Measurements from ENCODE around the gene IGFBP1. TPM values are rescaled to one million over a fixed set of nuclear protein-coding genes. Genes with fewer than 3 reads are reported as not detected.

The IGFBP1 gene
- polyA plus RNA-seq, 1 donor from 2014 or later: not detected

- no peak for TF ChIP-seq REST (IDR thresholded peaks at IDR 0.05; ENCODE audit: borderline replicate concordance)
- no peak for TF ChIP-seq SMC3 (conservative IDR thresholded peaks at IDR 0.05; ENCODE audit: poor library complexity)
Measured at GRCh38 chr7:45927721-45928120, 39.4 kb downstream of the IGFBP1 start (continued).

- Histone ChIP-seq H3K4me3 (ENCODE audit: low read length) (no peak overlapping the region), H3K27me3 (ENCODE audit: insufficient read depth, low read depth, low read length) (no peaks in the 10 kb centered on the region), H3K79me2 (replicated peaks; ENCODE audit: insufficient read depth, low read length) (no peaks in the 10 kb centered on the region), H3K9me3 (ENCODE audit: low read length) (no peaks in the 10 kb centered on the region), H3K36me3 (ENCODE audit: insufficient read depth, low read length) (no peaks in the 10 kb centered on the region), H3K27ac (ENCODE audit: low read length) (no peak overlapping the region), H2AFZ (ENCODE audit: low read depth, low read length) (no peak overlapping the region), H3F3A (ENCODE audit: insufficient read depth, low read length, poor library complexity, severe bottlenecking) (no peaks in the 10 kb centered on the region), H4K20me1 (ENCODE audit: insufficient read depth) (no peaks in the 10 kb centered on the region), H3K9ac (ENCODE audit: low read length) (no peak overlapping the region), H3K9me2 (ENCODE audit: insufficient read depth, low read length) (no peaks in the 10 kb centered on the region), H3K4me2 (ENCODE audit: low read length) (no peak overlapping the region)
- TF ChIP-seq POLR2AphosphoS5 (IDR thresholded peaks at IDR 0.05): no peak
Measured at GRCh38 chr7:45930967-45931366, 42.7 kb downstream of the IGFBP1 start.

- no peak overlapping the region for H3K27ac ChIP-seq (ENCODE audit: low read length)
- H3K9ac ChIP-seq (ENCODE audit: low read length): no peak overlapping the region
- no peaks in the 10 kb centered on the region for H3K9me3 ChIP-seq (ENCODE audit: low read length)
- H3K9me2 ChIP-seq (ENCODE audit: insufficient read depth, low read length): no peaks in the 10 kb centered on the region
- H3K4me3 ChIP-seq (ENCODE audit: low read length): no peak overlapping the region
- no peaks in the 10 kb centered on the region for H3K27me3 ChIP-seq (ENCODE audit: insufficient read depth, low read depth, low read length)
- H3K79me2 ChIP-seq (replicated peaks; ENCODE audit: insufficient read depth, low read length): no peaks in the 10 kb centered on the region
- H3K36me3 ChIP-seq (ENCODE audit: insufficient read depth, low read length): no peaks in the 10 kb centered on the region
- H3F3A ChIP-seq (ENCODE audit: insufficient read depth, low read length, poor library complexity, severe bottlenecking): no peaks in the 10 kb centered on the region
- TF ChIP-seq MXI1 (conservative IDR thresholded peaks at IDR 0.05; ENCODE audit: poor library complexity, severe bottlenecking): no peak
- no peak for TF ChIP-seq REST (IDR thresholded peaks at IDR 0.05; ENCODE audit: borderline replicate concordance)
- TF ChIP-seq SMC3 (conservative IDR thresholded peaks at IDR 0.05; ENCODE audit: poor library complexity): no peak
- TF ChIP-seq EZH2 (IDR thresholded peaks at IDR 0.05; ENCODE audit: borderline replicate concordance, insufficient read depth, low read length, poor library complexity, severe bottlenecking): no peak
- TF ChIP-seq TAF1 (IDR thresholded peaks at IDR 0.05; ENCODE audit: low read depth): no peak
- no peak for TF ChIP-seq EP300 (conservative IDR thresholded peaks at IDR 0.05; ENCODE audit: poor library complexity, severe bottlenecking)
- TF ChIP-seq RAD21 (conservative IDR thresholded peaks at IDR 0.05): no peak
- no peak for TF ChIP-seq CTCF (IDR thresholded peaks at IDR 0.05; ENCODE audit: poor library complexity, severe bottlenecking)
- TF ChIP-seq POLR2AphosphoS5 (IDR thresholded peaks at IDR 0.05): no peak
- no peak overlapping the region for H2AFZ ChIP-seq (ENCODE audit: low read depth, low read length)
- no peak overlapping the region for H3K4me2 ChIP-seq (ENCODE audit: low read length)
- no peaks in the 10 kb centered on the region for H4K20me1 ChIP-seq (ENCODE audit: insufficient read depth)
Measured at GRCh38 chr7:45937301-45937700, 49.0 kb downstream of the IGFBP1 start.

Measured in neural cell (in vitro differentiated cells).